DND-41 (cell line): ENCODE measurements around the gene MTHFS.

Experiments used
- CTCF ChIP-seq: IDR thresholded peaks from 2 replicates; pipeline ENCODE4 v1.5.1; 2012; ENCODE audit warnings: borderline replicate concordance, low read length, moderate library complexity, mild to moderate bottlenecking; ENCODE audit not compliant: poor library complexity, severe bottlenecking; ENCODE audit errors: extremely low read depth
- EZH2 ChIP-seq: IDR thresholded peaks from 3 replicates; pipeline ENCODE4 v1.6.1; 2012; ENCODE audit warnings: borderline replicate concordance, low read depth, mild to moderate bottlenecking, moderate library complexity, low read length, inconsistent platforms; ENCODE audit not compliant: severe bottlenecking

GRCh38 chr15:79863886-79864285, 32.9 kb downstream of the MTHFS start:
- TF ChIP-seq CTCF: no peak
- TF ChIP-seq EZH2: no peak
